Measurements from ENCODE around the gene MRPL51.

The MRPL51 gene
- 34.4 to 51.8 (median 41.9) reads per million in 4 experiments for total RNA-seq

- DNase-seq: peak; percentile 91
Observed at GRCh38 chr12:6492838-6493496, at the start of gene MRPL51. TSS of gene MRPL51 (minus strand) at chr12:6493262. CDS start at chr12:6493136, 126 bp downstream.

GRCh38 chr12:6542209-6543009 lies 49.3 kb upstream of the MRPL51 start:
- no peak for DNase-seq

- DNase-seq: no peak
Observed at GRCh38 chr12:6541371-6542165, 48.5 kb upstream of the MRPL51 start.

- peak; percentile 33 for DNase-seq
Observed at GRCh38 chr12:6540181-6540877, 47.3 kb upstream of the MRPL51 start.

DNA sequence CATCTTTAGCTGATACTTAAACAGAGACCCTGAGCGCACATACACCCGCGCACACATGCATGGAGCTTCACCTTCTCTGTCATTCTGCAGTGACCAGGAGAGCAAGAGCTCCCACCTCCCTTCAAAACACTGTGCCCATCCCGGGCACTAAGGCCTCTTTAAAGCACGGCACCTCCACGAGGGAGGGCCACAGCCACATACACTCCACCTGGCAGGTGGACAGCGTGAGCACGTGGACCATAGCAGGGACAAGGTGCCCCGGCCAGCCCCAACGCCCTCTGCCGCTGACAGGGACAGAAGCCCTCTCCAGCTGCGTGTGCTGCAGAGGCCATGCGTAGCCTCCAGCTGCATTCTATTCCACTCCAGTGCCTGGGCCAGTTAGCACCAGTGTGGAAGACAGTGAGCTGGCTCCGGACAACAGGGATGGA lies 46.7 kb upstream of the MRPL51 start:
- no peak for DNase-seq

GRCh38 chr12:6539314-6539682 lies 46.2 kb upstream of the MRPL51 start:
- no peak for DNase-seq

- DNase-seq: no peak
Observed at GRCh38 chr12:6538420-6539313, 45.6 kb upstream of the MRPL51 start.

- DNase-seq: peak; percentile 75
Observed at GRCh38 chr12:6537580-6538419, 44.7 kb upstream of the MRPL51 start.

DNA sequence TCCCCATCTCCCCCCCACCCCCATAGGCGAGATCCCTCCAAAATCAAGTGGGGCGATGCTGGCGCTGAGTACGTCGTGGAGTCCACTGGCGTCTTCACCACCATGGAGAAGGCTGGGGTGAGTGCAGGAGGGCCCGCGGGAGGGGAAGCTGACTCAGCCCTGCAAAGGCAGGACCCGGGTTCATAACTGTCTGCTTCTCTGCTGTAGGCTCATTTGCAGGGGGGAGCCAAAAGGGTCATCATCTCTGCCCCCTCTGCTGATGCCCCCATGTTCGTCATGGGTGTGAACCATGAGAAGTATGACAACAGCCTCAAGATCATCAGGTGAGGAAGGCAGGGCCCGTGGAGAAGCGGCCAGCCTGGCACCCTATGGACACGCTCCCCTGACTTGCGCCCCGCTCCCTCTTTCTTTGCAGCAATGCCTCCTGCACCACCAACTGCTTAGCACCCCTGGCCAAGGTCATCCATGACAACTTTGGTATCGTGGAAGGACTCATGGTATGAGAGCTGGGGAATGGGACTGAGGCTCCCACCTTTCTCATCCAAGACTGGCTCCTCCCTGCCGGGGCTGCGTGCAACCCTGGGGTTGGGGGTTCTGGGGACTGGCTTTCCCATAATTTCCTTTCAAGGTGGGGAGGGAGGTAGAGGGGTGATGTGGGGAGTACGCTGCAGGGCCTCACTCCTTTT lies 44.0 kb upstream of the MRPL51 start:
- DNase-seq: no peak

DNA sequence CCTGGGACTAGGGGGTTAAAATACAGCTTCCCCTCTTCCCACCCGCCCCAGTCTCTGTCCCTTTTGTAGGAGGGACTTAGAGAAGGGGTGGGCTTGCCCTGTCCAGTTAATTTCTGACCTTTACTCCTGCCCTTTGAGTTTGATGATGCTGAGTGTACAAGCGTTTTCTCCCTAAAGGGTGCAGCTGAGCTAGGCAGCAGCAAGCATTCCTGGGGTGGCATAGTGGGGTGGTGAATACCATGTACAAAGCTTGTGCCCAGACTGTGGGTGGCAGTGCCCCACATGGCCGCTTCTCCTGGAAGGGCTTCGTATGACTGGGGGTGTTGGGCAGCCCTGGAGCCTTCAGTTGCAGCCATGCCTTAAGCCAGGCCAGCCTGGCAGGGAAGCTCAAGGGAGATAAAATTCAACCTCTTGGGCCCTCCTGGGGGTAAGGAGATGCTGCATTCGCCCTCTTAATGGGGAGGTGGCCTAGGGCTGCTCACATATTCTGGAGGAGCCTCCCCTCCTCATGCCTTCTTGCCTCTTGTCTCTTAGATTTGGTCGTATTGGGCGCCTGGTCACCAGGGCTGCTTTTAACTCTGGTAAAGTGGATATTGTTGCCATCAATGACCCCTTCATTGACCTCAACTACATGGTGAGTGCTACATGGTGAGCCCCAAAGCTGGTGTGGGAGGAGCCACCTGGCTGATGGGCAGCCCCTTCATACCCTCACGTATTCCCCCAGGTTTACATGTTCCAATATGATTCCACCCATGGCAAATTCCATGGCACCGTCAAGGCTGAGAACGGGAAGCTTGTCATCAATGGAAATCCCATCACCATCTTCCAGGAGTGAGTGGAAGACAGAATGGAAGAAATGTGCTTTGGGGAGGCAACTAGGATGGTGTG lies 43.1 kb upstream of the MRPL51 start:
- DNase-seq: no peak

GRCh38 chr12:6535697-6535946 lies 42.6 kb upstream of the MRPL51 start:
- DNase-seq: no peak

- peak; percentile 55 for DNase-seq
Observed at GRCh38 chr12:6534945-6535696, 42.1 kb upstream of the MRPL51 start.

- no peak for DNase-seq
Observed at GRCh38 chr12:6534695-6534944, 41.6 kb upstream of the MRPL51 start.

DNA sequence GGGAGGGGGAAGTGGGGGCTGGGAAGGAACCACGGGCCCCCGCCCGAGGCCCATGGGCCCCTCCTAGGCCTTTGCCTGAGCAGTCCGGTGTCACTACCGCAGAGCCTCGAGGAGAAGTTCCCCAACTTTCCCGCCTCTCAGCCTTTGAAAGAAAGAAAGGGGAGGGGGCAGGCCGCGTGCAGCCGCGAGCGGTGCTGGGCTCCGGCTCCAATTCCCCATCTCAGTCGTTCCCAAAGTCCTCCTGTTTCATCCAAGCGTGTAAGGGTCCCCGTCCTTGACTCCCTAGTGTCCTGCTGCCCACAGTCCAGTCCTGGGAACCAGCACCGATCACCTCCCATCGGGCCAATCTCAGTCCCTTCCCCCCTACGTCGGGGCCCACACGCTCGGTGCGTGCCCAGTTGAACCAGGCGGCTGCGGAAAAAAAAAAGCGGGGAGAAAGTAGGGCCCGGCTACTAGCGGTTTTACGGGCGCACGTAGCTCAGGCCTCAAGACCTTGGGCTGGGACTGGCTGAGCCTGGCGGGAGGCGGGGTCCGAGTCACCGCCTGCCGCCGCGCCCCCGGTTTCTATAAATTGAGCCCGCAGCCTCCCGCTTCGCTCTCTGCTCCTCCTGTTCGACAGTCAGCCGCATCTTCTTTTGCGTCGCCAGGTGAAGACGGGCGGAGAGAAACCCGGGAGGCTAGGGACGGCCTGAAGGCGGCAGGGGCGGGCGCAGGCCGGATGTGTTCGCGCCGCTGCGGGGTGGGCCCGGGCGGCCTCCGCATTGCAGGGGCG lies 41.0 kb upstream of the MRPL51 start, which contains the start of gene GAPDH:
TSS of gene GAPDH (plus strand) at position 595 of the 772 bp plus-strand sequence. CDS start 316 bp downstream, outside the sequence.
- peak; percentile 61 for DNase-seq

GRCh38 chr12:6533653-6533922 lies 40.5 kb upstream of the MRPL51 start:
- DNase-seq: no peak

DNA sequence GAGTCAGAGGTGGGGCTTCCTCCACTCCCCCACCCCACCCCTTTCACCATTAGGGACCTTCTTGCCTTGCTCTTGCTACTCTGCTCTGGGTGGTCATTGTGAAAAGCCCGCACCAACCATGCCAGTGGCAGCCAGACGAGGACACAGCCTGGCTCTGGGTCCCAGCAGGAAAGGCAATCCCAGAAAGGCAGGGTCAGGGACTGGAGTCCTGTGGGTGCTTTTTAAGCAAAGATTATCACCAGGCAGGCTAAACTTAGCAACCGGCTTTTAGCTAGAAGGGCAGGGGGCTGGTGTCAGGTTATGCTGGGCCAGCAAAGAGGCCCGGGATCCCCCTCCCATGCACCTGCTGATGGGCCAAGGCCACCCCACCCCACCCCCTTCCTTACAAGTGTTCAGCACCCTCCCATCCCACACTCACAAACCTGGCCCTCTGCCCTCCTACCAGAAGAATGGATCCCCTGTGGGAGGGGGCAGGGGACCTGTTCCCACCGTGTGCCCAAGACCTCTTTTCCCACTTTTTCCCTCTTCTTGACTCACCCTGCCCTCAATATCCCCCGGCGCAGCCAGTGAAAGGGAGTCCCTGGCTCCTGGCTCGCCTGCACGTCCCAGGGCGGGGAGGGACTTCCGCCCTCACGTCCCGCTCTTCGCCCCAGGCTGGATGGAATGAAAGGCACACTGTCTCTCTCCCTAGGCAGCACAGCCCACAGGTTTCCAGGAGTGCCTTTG lies 40.0 kb upstream of the MRPL51 start:
- DNase-seq: no peak
